BLaER1 treated with 17β-estradiol and CSF1 and Interleukin-3, amounts not matched to agents 10 nM and 100 nM (cell line): ENCODE measurements around the gene BANK1.

Experiments
- H3K27ac ChIP-seq, 11 experiments: shearing (Covaris generic); formaldehyde crosslinking; 2 replicates each; pipeline ENCODE4 v1.8.1; 2022
- H3K27me3 ChIP-seq, 11 experiments: shearing (Covaris generic); formaldehyde crosslinking; 2 replicates each; pipeline ENCODE4 v1.8.1; 2022
- H3K36me3 ChIP-seq, 11 experiments: shearing (Covaris generic); formaldehyde crosslinking; 2 replicates each; pipeline ENCODE4 v1.8.1; 2022
- H3K4me1 ChIP-seq, 10 experiments: shearing (Covaris generic); formaldehyde crosslinking; 2 replicates each; pipeline ENCODE4 v1.8.1; 2022
- H3K4me2 ChIP-seq, 11 experiments: shearing (Covaris generic); formaldehyde crosslinking; 2 replicates each; pipeline ENCODE4 v1.8.1; 2022
- H3K4me3 ChIP-seq, 10 experiments: shearing (Covaris generic); formaldehyde crosslinking; 2 replicates each; pipeline ENCODE4 v1.8.1; 2022
- H3K9ac ChIP-seq, 11 experiments: shearing (Covaris generic); formaldehyde crosslinking; 2 replicates each; pipeline ENCODE4 v1.8.1; 2022
- H3K9me3 ChIP-seq, 11 experiments: shearing (Covaris generic); formaldehyde crosslinking; replicated peaks in 1 of 11; 2 replicates each; pipeline ENCODE4 v1.8.1; 2022
- H4K20me1 ChIP-seq, 11 experiments: shearing (Covaris generic); formaldehyde crosslinking; 2 replicates each; pipeline ENCODE4 v1.8.1; 2022
- Cebpa-rat ChIP-seq, 11 experiments: shearing (Covaris generic); IDR thresholded peaks; 2 replicates each; pipeline ENCODE4 v1.8.1; 2022

BANK1 gene

DNA sequence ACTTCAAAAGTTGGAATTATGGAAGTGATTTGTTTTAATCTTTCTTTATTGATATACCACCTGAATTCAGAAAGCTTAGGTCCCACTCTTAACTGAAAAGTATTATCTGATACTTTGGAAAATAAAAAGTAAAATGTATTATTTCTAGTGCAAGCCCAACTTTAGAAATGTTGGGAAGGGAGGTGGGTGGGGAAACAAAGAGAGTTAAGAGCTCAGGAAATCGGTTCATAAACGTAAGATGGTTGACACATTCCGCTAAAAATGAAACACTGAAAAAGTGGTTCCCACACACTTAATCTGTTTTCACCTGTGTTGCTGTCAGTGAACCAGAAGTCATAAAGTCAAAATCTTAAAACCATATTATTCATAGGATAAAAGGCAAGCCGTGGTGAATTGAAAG, 237.4 kb downstream of the BANK1 start:
- TF ChIP-seq Cebpa-rat (IDR thresholded peaks at IDR 0.05) = no peak
- H3K9ac ChIP-seq = no peak overlapping the region
- no peaks in the 10 kb centered on the region for H3K36me3 ChIP-seq
- H3K4me3 ChIP-seq = no peak overlapping the region
- H3K4me2 ChIP-seq = no peak overlapping the region
- no peaks in the 10 kb centered on the region for H3K27me3 ChIP-seq
- 0 out of 22 replicates have a peak, but pooled peaks cover 0 to 4% (median 0%) of the 10 kb centered on the region in 11 experiments for H3K9me3 ChIP-seq
- H3K27ac ChIP-seq = no peak overlapping the region
- 0 out of 20 replicates have a peak, but pooled peaks cover 0 to 4% (median 0%) of the 10 kb centered on the region in 10 experiments for H3K4me1 ChIP-seq
- H4K20me1 ChIP-seq = no peaks in the 10 kb centered on the region

DNA sequence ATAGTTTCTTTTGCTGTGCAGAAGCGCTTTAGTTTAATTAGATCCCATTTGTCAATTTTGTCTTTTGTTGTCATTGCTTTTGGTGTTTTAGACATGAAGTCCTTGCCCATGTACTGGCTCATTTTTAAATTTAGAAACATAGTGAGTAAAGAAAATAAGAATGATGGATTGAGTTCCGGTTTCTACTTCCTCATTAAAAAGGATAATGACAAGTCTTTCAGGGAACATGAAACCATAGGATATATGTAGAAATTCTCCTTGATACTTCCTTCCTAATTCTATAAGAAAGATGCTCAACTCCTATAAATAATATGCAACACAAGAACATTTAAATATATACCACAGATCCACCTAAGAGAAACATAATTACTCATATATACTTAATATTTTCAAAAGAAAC, 240.9 kb downstream of the BANK1 start:
- H4K20me1 ChIP-seq = no peaks in the 10 kb centered on the region
- no peak for TF ChIP-seq Cebpa-rat (IDR thresholded peaks at IDR 0.05)

DNA sequence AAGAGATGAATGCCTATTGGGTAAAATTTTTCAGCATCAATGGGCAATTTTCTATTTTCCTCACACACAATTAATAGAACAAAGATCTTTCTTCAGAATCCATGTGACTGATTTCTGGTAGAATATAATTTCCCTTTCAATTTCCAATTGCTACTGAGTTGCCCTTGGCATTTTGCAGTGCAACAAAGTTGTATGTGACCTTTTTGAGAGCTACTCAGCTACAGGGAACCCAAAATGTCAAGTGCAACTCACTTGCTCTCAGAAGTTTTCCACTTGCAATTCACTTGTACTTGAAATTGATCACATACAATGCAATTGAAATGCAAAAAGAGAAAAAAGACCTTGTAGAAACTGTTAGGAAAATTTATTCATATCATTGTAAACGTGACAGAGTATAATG, 245.5 kb downstream of the BANK1 start:
- Histone ChIP-seq H3K9ac (no peak overlapping the region), H3K4me3 (no peak overlapping the region)

More for the DNA sequence above, 240.9 kb downstream of the BANK1 start:
- Histone ChIP-seq H3K36me3 (no peaks in the 10 kb centered on the region), H3K4me2 (0 out of 22 replicates have a peak overlapping the region, but pooled peaks of 1 of the 11 experiments have one; percentile 15), H3K9me3 (0 out of 22 replicates have a peak, but pooled peaks cover 0 to 4% (median 0%) of the 10 kb centered on the region in 11 experiments), H3K27ac (no peak overlapping the region), H3K4me3 (no peak overlapping the region), H3K4me1 (0 out of 20 replicates have a peak, but pooled peaks cover 0 to 4% (median 0%) of the 10 kb centered on the region in 10 experiments), H3K9ac (no peak overlapping the region), H3K27me3 (no peaks in the 10 kb centered on the region)

GRCh38 chr4:102036619-102037376, 246.3 kb downstream of the BANK1 start:
- no peak for TF ChIP-seq Cebpa-rat (IDR thresholded peaks at IDR 0.05)
- Histone ChIP-seq H3K4me2 (no peak overlapping the region), H3K4me1 (no peaks in the 10 kb centered on the region), H3K36me3 (no peaks in the 10 kb centered on the region), H3K27ac (no peak overlapping the region), H4K20me1 (no peaks in the 10 kb centered on the region), H3K9ac (no peak overlapping the region), H3K4me3 (no peak overlapping the region), H3K9me3 (no peaks in the 10 kb centered on the region), H3K27me3 (no peaks in the 10 kb centered on the region)

More for the DNA sequence above, 245.5 kb downstream of the BANK1 start:
- Histone ChIP-seq H3K27me3 (no peaks in the 10 kb centered on the region), H3K9me3 (no peaks in the 10 kb centered on the region), H3K4me1 (0 out of 20 replicates have a peak, but pooled peaks cover 0 to 3% (median 0%) of the 10 kb centered on the region in 10 experiments), H3K27ac (no peak overlapping the region), H3K36me3 (no peaks in the 10 kb centered on the region), H4K20me1 (no peaks in the 10 kb centered on the region), H3K4me2 (no peak overlapping the region)
- TF ChIP-seq Cebpa-rat (IDR thresholded peaks at IDR 0.05) = no peak

GRCh38 chr4:102037566-102037965, 247.0 kb downstream of the BANK1 start:
- Histone ChIP-seq H3K27ac (no peak overlapping the region), H3K4me2 (no peak overlapping the region), H3K9ac (no peak overlapping the region), H4K20me1 (no peaks in the 10 kb centered on the region), H3K36me3 (no peaks in the 10 kb centered on the region), H3K4me3 (no peak overlapping the region), H3K4me1 (no peaks in the 10 kb centered on the region), H3K9me3 (no peaks in the 10 kb centered on the region), H3K27me3 (no peaks in the 10 kb centered on the region)
- TF ChIP-seq Cebpa-rat (IDR thresholded peaks at IDR 0.05) = no peak

DNA sequence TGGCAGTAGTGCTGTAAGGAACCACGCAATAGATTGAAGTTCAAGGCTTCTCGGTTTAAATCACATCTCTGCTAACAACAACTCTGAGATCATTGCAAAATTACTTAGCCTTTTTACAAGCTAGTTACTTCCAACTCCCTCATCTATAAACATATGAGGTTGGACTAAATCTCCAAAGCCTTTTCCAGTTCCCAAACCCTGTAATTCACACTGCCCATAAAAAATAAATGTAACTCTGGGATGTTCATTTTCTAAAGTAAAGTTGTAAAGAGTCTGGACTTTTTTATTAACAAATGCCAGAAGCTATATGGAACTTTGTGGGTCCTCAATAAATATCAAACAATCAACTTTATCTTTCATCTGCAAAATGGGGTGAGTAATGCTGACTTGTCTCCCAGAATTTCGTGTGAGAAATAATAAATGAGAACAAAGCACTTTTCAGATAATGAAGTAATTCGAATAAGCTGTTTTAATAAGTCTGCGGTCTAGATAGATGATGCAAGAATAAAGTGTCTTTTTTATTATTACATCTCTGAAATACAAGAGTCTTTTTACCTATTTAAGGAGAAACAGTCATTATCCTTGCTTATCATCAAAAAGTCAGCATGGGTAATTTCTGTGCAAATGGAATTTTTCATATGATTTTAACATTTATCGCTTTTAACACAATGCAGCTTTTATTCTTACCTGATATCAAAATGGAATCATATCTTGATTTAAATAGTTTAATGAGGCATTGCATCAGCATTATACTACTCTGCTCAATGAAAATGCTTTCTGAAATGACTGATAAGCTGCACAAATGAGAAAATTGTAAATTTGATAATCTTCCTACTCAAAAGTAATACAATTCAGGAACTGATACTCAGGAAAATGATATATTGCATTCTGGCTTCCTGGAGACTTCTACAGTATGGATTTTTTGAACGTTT, 252.6 kb downstream of the BANK1 start:
- Histone ChIP-seq H3K4me3 (no peak overlapping the region), H3K9me3 (no peaks in the 10 kb centered on the region; a peak in 2 of 22 replicates), H3K27me3 (no peaks in the 10 kb centered on the region), H4K20me1 (no peaks in the 10 kb centered on the region), H3K27ac (no peak overlapping the region), H3K4me1 (no peaks in the 10 kb centered on the region), H3K36me3 (no peaks in the 10 kb centered on the region), H3K4me2 (no peak overlapping the region), H3K9ac (no peak overlapping the region)
- no peak for TF ChIP-seq Cebpa-rat (IDR thresholded peaks at IDR 0.05)

DNA sequence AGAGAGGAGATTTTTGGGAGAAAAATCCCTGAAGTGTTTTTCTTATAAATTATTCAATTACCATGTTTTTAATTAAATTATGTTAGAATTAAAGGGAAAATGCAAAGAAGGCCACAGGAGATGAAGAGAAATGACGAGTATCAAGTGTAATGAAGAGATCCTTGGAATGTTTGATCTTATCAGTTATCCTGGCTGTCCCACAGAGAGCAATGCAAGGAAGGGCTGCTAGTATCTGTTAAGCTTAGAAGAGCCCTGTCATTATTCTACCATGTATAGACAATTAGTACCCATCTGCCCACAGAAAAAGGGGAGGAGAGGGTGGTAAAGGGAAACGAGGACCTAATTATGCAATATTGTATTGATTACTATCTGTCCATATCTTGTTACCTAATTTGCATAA, 257.1 kb downstream of the BANK1 start:
- Histone ChIP-seq H3K27ac (no peak overlapping the region), H3K4me2 (no peak overlapping the region), H3K9me3 (peaks cover 0 to 5% (median 0%) of the 10 kb centered on the region in 11 experiments; a peak in 2 of 22 replicates), H3K4me1 (no peaks in the 10 kb centered on the region), H3K36me3 (no peaks in the 10 kb centered on the region), H3K27me3 (no peaks in the 10 kb centered on the region), H3K4me3 (no peak overlapping the region), H3K9ac (no peak overlapping the region), H4K20me1 (no peaks in the 10 kb centered on the region)
- no peak for TF ChIP-seq Cebpa-rat (IDR thresholded peaks at IDR 0.05)

- no peaks in the 10 kb centered on the region for H3K9me3 ChIP-seq
Measured at GRCh38 chr4:102055805-102056204, 265.3 kb downstream of the BANK1 start.

GRCh38 chr4:102057122-102057521, 266.6 kb downstream of the BANK1 start:
- no peak overlapping the region for H3K4me2 ChIP-seq
- H3K4me1 ChIP-seq = no peaks in the 10 kb centered on the region
- no peak overlapping the region for H3K27ac ChIP-seq
- no peaks in the 10 kb centered on the region for H3K27me3 ChIP-seq
- TF ChIP-seq Cebpa-rat (IDR thresholded peaks at IDR 0.05) = no peak
- H3K9ac ChIP-seq = no peak overlapping the region
- H4K20me1 ChIP-seq = no peaks in the 10 kb centered on the region
- H3K4me3 ChIP-seq = no peak overlapping the region
- no peaks in the 10 kb centered on the region for H3K36me3 ChIP-seq
- no peaks in the 10 kb centered on the region for H3K9me3 ChIP-seq

More at GRCh38 chr4:102055805-102056204, 265.3 kb downstream of the BANK1 start:
- Histone ChIP-seq H3K4me3 (no peak overlapping the region), H3K27ac (no peak overlapping the region), H3K9ac (no peak overlapping the region), H3K4me2 (no peak overlapping the region), H3K27me3 (no peaks in the 10 kb centered on the region), H4K20me1 (no peaks in the 10 kb centered on the region), H3K4me1 (no peaks in the 10 kb centered on the region), H3K36me3 (no peaks in the 10 kb centered on the region)
- no peak for TF ChIP-seq Cebpa-rat (IDR thresholded peaks at IDR 0.05)
